Spleen (tissue), 11 donors: ENCODE measurements around the gene PDLIM5. TPM values are rescaled to one million over a fixed set of nuclear protein-coding genes. Genes with fewer than 3 reads are reported as not detected.

Source experiments
- DNase-seq: peaks from one replicate; pipeline ENCODE4 v3.0.0-alpha.2; 2020
- H3K27ac ChIP-seq, 8 donors: fragments of 200-600 bp; sonication (generic) in 7 of 8; 1 replicate in 4 of 8; 2 replicates in 4 of 8; pipeline versions ENCODE4 v1.5.0 to v1.8.0; 2016 to 2021; ENCODE audit warnings: inconsistent platforms in 4 of 8, mild to moderate bottlenecking in 4 of 8, moderate library complexity in 1 of 8
- H3K27me3 ChIP-seq, 7 donors: fragments of 200-600 bp; sonication (generic) in 6 of 7; replicated peaks in 1 of 7; 1 replicate in 4 of 7; 2 replicates in 3 of 7; pipeline versions ENCODE4 v1.5.0 to v1.8.0; 2016 to 2021; ENCODE audit warnings: inconsistent platforms in 3 of 7, mild to moderate bottlenecking in 1 of 7
- H3K36me3 ChIP-seq, 6 donors: fragments of 200-600 bp; sonication (generic) in 5 of 6; 1 replicate in 4 of 6; 2 replicates in 2 of 6; pipeline versions ENCODE4 v1.5.0 to v1.8.0; 2016 to 2021; ENCODE audit warnings: inconsistent platforms in 2 of 6
- H3K4me1 ChIP-seq, 6 donors: fragments of 200-600 bp; sonication (generic) in 5 of 6; 1 replicate in 3 of 6; 2 replicates in 3 of 6; pipeline versions ENCODE4 v1.5.0 to v1.8.0; 2016 to 2021; ENCODE audit warnings: inconsistent platforms in 3 of 6
- H3K4me3 ChIP-seq, 8 donors: fragments of 200-600 bp; sonication (generic) in 7 of 8; 1 replicate in 4 of 8; 2 replicates in 4 of 8; pipeline versions ENCODE4 v1.5.0 to v1.8.0; 2016 to 2021; ENCODE audit warnings: inconsistent platforms in 4 of 8, mild to moderate bottlenecking in 4 of 8, moderate library complexity in 2 of 8
- H3K9me3 ChIP-seq, 8 donors: fragments of 200-600 bp; sonication (generic) in 7 of 8; 1 replicate in 4 of 8; 2 replicates in 4 of 8; pipeline versions ENCODE4 v1.5.0 to v1.8.0; 2016 to 2021; ENCODE audit warnings: inconsistent platforms in 4 of 8
- CTCF ChIP-seq, 11 experiments: fragments of 200-600 bp in 7 of 11; fragments of 450-650 bp in 4 of 11; sonication (generic) in 4 of 11; IDR thresholded peaks in 8 of 11; conservative IDR thresholded peaks in 3 of 11; 1 replicate in 7 of 11; 2 replicates in 4 of 11; pipeline versions ENCODE4 v1.4.0 to v1.8.0; 2016 to 2021; ENCODE audit warnings: antibody characterized with exemption in 11 of 11, inconsistent platforms in 4 of 11, mild to moderate bottlenecking in 1 of 11
- POLR2A ChIP-seq, 3 donors: fragments of 450-650 bp; IDR thresholded peaks; one replicate each; pipeline ENCODE4 v1.5.1; 2017; ENCODE audit warnings: antibody characterized with exemption in 3 of 3, mild to moderate bottlenecking in 1 of 3
- POLR2AphosphoS5 ChIP-seq, 3 donors: sonication (generic); formaldehyde crosslinking; IDR thresholded peaks; one replicate each; pipeline ENCODE4 v1.5.1; 2017; ENCODE audit warnings: antibody characterized with exemption in 3 of 3
- WGBS, 5 donors: extraction: QIAGEN DNeasy Blood & Tissue Kit in 3 of 5; methylation state at CpG; one replicate each; pipeline versions ENCODE4 v1.1.5 to v1.1.7; 2013 to 2018; 5-methylcytosine and 5-hydroxymethylcytosine counted together
- intact Hi-C: fragments of 100-400 bp; cut with DNase I; formaldehyde crosslinking; loops from one replicate; pipeline ENCODE4 v1.15.0; 2023; ENCODE audit warnings: low total_unique reads
- polyA plus RNA-seq, 3 donors: library from polyadenylated mRNA; stranded (reverse); fragments of 200-250 nt; gene quantifications; one replicate each; pipeline ENCODE4 v1.2.1, GENCODE V29; 2013
- total RNA-seq, 7 donors: library from RNA; depleted of rRNA in 3 of 7; stranded (reverse); fragments of >200 nt in 3 of 7; fragmentation: NEBNext Ultra II Directional in 4 of 7; extraction: Animal tissue kit (Norgen Biotek cat#: 25700) in 4 of 7; gene quantifications; one replicate each; pipeline versions ENCODE4 v1.1.0 to v1.2.1, GENCODE V29; 2016 to 2021
- donor health status: healthy with polysubstance abuse.
- donor health status: DM: no; HTN: no; CAD: no; lungs with moderate emphysema.
- donor health status: DM: no; HTN: no; CAD: no.
- donor health status: Bipolar disorder and iron deficiency.
- donor health status: healthy.
- donor health status: DM: no; HTN: no; CAD: no.
- donor health status: DM: yes; HTN: yes; CAD: no.

PDLIM5 gene
- total and polyA plus RNA-seq, 10 donors = 9.4 to 182 (median 74.9) TPM

GRCh38 chr4:94582517-94582916, 130.8 kb downstream of the PDLIM5 start:
- Histone ChIP-seq H3K36me3 (peaks cover 0 to 29% (median 11%) of the 10 kb centered on the region in 6 donors), H3K9me3 (no peaks in the 10 kb centered on the region), H3K4me3 (no peak overlapping the region), H3K27me3 (no peaks in the 10 kb centered on the region), H3K4me1 (peaks cover 0 to 5% (median 0%) of the 10 kb centered on the region in 6 donors), H3K27ac (no peak overlapping the region)
- 96 to 100% (median 97%) methylated on average over 2 of the region's 2 CpGs for WGBS, 5 donors
- no peak for TF ChIP-seq CTCF (IDR thresholded peaks at IDR 0.05 in 8 of 11, conservative IDR thresholded peaks at IDR 0.05 in 3 of 11)
- no peak for TF ChIP-seq POLR2A (IDR thresholded peaks at IDR 0.05)
- DNase-seq = no peak
- intact Hi-C loops = no loop called here

GRCh38 chr4:94583914-94584641, 132.3 kb downstream of the PDLIM5 start:
- no peak for TF ChIP-seq POLR2AphosphoS5 (IDR thresholded peaks at IDR 0.05)
- TF ChIP-seq CTCF (IDR thresholded peaks at IDR 0.05 in 8 of 11, conservative IDR thresholded peaks at IDR 0.05 in 3 of 11) = no peak
- TF ChIP-seq POLR2A (IDR thresholded peaks at IDR 0.05) = no peak
- DNase-seq = no peak
- intact Hi-C loops = no loop called here
- Histone ChIP-seq H3K4me1 (no peaks in the 10 kb centered on the region), H3K27ac (no peak overlapping the region), H3K4me3 (no peak overlapping the region), H3K36me3 (peaks cover 0 to 43% (median 11%) of the 10 kb centered on the region in 6 donors), H3K9me3 (no peaks in the 10 kb centered on the region), H3K27me3 (no peaks in the 10 kb centered on the region)
- WGBS, 5 donors = 73 to 83% (median 78%) methylated on average over 3 of the region's 3 CpGs

DNA sequence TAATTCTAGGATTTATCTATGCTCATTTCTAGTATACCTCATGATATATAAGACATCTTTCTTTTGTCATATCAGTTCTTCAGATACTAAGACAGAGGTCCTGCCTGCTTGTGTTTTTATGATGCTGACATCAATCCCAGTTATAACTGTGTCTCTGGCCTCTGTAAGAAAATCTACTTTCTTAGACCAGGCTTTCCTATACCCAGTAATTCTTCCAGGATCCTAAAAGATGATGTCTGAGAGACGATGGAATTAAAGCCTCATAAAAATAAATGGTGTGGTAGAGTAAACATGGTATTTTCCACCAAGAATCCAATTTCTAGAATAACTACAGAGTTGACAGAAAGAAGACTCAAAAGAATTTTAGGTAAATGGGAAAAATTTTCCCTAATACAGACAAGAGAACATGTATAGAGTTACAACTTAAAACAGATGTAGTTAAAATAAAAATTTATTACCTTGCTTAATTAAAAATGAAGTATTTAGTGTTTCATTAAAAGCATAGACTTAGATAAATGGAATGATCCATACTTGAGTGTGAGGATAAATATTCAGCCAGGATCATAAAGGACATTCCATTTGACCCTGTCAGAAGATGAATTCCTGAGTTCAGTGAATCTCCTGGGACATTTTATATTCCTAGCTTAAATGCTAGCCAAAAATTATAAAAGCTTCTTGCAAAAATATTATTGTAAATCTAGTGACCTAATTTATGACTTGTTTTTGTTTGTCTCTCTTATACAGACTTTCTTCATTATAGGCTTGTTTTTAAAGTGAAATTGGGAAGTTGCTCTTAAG, 137.4 kb downstream of the PDLIM5 start:
- peaks cover 0 to 58% (median 11%) of the 10 kb centered on the region in 6 donors for H3K36me3 ChIP-seq
- no peaks in the 10 kb centered on the region for H3K9me3 ChIP-seq
- no peak overlapping the region for H3K4me3 ChIP-seq
- no peak for DNase-seq
- H3K4me1 ChIP-seq = no peaks in the 10 kb centered on the region
- TF ChIP-seq POLR2AphosphoS5 (IDR thresholded peaks at IDR 0.05) (no peak), POLR2A (IDR thresholded peaks at IDR 0.05) (no peak), CTCF (IDR thresholded peaks at IDR 0.05 in 8 of 11, conservative IDR thresholded peaks at IDR 0.05 in 3 of 11) (no peak)
- H3K27ac ChIP-seq = no peak overlapping the region
- 83 to 96% (median 90%) methylated on average over 1 of the region's 1 CpG for whole genome bisulfite sequencing, 5 donors
- intact Hi-C loops = no loop called here
- no peaks in the 10 kb centered on the region for H3K27me3 ChIP-seq

- WGBS, 5 donors = 74 to 94% (median 85%) methylated on average over 2 of the region's 2 CpGs
- no peak overlapping the region for H3K27ac ChIP-seq
- no peaks in the 10 kb centered on the region for H3K9me3 ChIP-seq
- TF ChIP-seq POLR2A (IDR thresholded peaks at IDR 0.05) (no peak), POLR2AphosphoS5 (IDR thresholded peaks at IDR 0.05) (no peak), CTCF (IDR thresholded peaks at IDR 0.05 in 8 of 11, conservative IDR thresholded peaks at IDR 0.05 in 3 of 11) (no peak)
- DNase-seq = no peak
- H3K27me3 ChIP-seq = no peaks in the 10 kb centered on the region
- H3K4me3 ChIP-seq = no peak overlapping the region
- intact Hi-C loops = loop anchor here (10.0 kb wide), 1 partner anchor 286 kb away; no protein-coding TSS in a partner anchor
- peaks cover 0 to 49% (median 9%) of the 10 kb centered on the region in 6 donors for H3K36me3 ChIP-seq
- peaks cover 0 to 5% (median under 1%) of the 10 kb centered on the region in 6 donors for H3K4me1 ChIP-seq
Observed at GRCh38 chr4:94590493-94590892, 138.8 kb downstream of the PDLIM5 start.
